Left kidney (tissue), 2 donors: ENCODE results near the gene LAMA5. TPM values are rescaled to one million over a fixed set of nuclear protein-coding genes. Genes with fewer than 3 reads are reported as not detected.
A peak's percentile ranks its signal among the peaks of the same experiment; 100 is the strongest.

ENCODE experiments used
- DNase-seq: peaks from one replicate; pipeline ENCODE4 v3.0.0-alpha.2; 2013
- polyA plus RNA-seq: library from polyadenylated mRNA; unstranded; fragments of 120-200 nt; gene quantifications from one replicate; pipeline ENCODE4 v1.2.1, GENCODE V29; 2013; ENCODE audit not compliant: insufficient read length

The LAMA5 gene
- polyA plus RNA-seq, 1 donor = 119 TPM

GRCh38 chr20:62391165-62392076 is 24.3 kb upstream of the LAMA5 start:
- no peak for DNase-seq

- no peak for DNase-seq
Observed at GRCh38 chr20:62390317-62391164, 23.4 kb upstream of the LAMA5 start.

- DNase-seq = no peak
Observed at GRCh38 chr20:62389601-62390087, 22.5 kb upstream of the LAMA5 start.

GRCh38 chr20:62388839-62389600 is 21.9 kb upstream of the LAMA5 start:
- DNase-seq = no peak

GRCh38 chr20:62387933-62388635 is 21.0 kb upstream of the LAMA5 start:
- DNase-seq = no peak

- DNase-seq = no peak
Observed at GRCh38 chr20:62387219-62387913, 20.3 kb upstream of the LAMA5 start.

- peak; percentile 86 for DNase-seq
Observed at GRCh38 chr20:62386383-62387218, 19.5 kb upstream of the LAMA5 start, which contains the start of gene RPS21. RPS21 (plus strand) TSS chr20:62387103; CDS start chr20:62387339, 236 bp downstream.

- DNase-seq = no peak
Observed at GRCh38 chr20:62382306-62383198, 15.4 kb upstream of the LAMA5 start.

GRCh38 chr20:62381842-62382241 is 14.7 kb upstream of the LAMA5 start:
- DNase-seq = no peak

GRCh38 chr20:62381202-62381797 is 14.2 kb upstream of the LAMA5 start:
- no peak for DNase-seq

- no peak for DNase-seq
Observed at GRCh38 chr20:62378215-62378614, 11.1 kb upstream of the LAMA5 start.

GRCh38 chr20:62377615-62378178 is 10.6 kb upstream of the LAMA5 start:
- no peak for DNase-seq

GRCh38 chr20:62377064-62377461 is 10.0 kb upstream of the LAMA5 start:
- no peak for DNase-seq

GRCh38 chr20:62376112-62377063 is 9.3 kb upstream of the LAMA5 start:
- DNase-seq = no peak

GRCh38 chr20:62374331-62375152 is 7.4 kb upstream of the LAMA5 start:
- no peak for DNase-seq
